K562 (cell line): ENCODE results near the gene STX1B.

Experiments used
- ELF4 ChIP-seq: fragments of 450-650 bp; formaldehyde crosslinking; IDR thresholded peaks from 2 replicates; pipeline ENCODE4 v1.4.0; 2022; ENCODE audit warnings: missing genetic modification characterization
- EZH2 ChIP-seq: IDR thresholded peaks from 2 replicates; pipeline ENCODE4 v1.6.1; 2012; ENCODE audit warnings: low read depth, mild to moderate bottlenecking, inconsistent platforms, low read length, borderline replicate concordance
- FOS ChIP-seq: IDR thresholded peaks from 3 replicates; pipeline ENCODE4 v1.6.1; 2011; ENCODE audit not compliant: insufficient read length; ENCODE audit errors: extremely low read depth
- PML ChIP-seq: IDR thresholded peaks from 2 replicates; pipeline ENCODE4 v1.6.1; 2012; ENCODE audit warnings: low read length, inconsistent platforms
- SMAD4 ChIP-seq: fragments of 250-450 bp; sonication (Bioruptor Pico); conservative IDR thresholded peaks from 2 replicates; pipeline ENCODE4 v1.8.0; 2021; ENCODE audit warnings: inconsistent platforms, mild to moderate bottlenecking, moderate library complexity
- TF ChIP-seq, protein P1 (sequence below): fragments of 250-450 bp; sonication (Bioruptor Pico); IDR thresholded peaks from 2 replicates; pipeline ENCODE4 v1.5.1; 2021; ENCODE audit warnings: mild to moderate bottlenecking
- TF ChIP-seq, protein P2 (sequence below), 3 experiments: IDR thresholded peaks in 2 of 3; conservative IDR thresholded peaks in 1 of 3; 2 replicates each; pipeline ENCODE4 v1.5.1; 2011 to 2012; ENCODE audit warnings: low read length in 3 of 3, mild to moderate bottlenecking in 3 of 3, control low read depth in 2 of 3, improper control_type of control experiment in 1 of 3, inconsistent platforms in 1 of 3, low read depth in 1 of 3, mixed read lengths in 1 of 3, moderate library complexity in 1 of 3; ENCODE audit not compliant: insufficient read depth in 2 of 3
- TF ChIP-seq, protein P3 (sequence below): fragments of 450-650 bp; IDR thresholded peaks from 2 replicates; pipeline ENCODE4 v1.6.1; 2018; ENCODE audit not compliant: partially characterized antibody

DNA sequence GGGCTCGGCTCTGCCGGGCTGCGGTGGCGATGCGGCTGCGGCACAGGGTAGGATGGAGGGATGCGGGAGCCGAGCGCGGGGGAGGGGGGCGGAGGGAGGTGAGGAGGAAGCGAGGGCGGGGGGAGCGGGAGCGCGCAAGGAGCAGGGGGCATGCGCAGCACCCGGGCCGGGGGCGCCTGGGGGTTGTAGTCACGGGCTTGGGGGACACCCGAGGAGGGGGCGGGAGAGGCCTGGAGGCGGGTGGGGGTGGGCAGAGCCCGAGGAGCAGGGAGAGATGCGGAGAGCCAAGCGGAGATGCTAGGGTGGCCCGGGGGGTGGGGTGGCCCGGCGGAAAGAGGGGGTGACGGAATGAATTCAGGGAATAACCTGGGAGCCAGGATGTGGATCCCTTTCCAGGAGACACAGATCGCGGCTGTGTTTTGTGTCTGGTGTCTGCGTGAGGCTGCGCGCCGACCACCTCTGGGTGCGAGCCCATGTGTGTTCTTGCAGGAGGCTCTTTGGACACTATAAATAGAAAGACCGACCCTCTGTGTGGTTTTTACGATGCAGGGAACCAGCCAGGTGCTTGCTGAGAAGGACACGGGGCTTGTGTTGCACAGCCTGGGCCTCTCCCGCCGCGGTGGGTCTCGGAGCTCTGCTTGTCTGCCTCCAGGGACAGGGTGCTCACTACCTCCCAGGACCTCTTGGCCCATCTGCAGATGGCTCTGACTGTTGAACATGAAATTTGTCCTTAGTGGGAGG lies at the start of gene STX1B:
- TF ChIP-seq ELF4 (CRISPR knock-in tag) (no peak), FOS (no peak), PML (no peak), EZH2 (no peak), SMAD4 (no peak)
- TF ChIP-seq, protein P1, sequence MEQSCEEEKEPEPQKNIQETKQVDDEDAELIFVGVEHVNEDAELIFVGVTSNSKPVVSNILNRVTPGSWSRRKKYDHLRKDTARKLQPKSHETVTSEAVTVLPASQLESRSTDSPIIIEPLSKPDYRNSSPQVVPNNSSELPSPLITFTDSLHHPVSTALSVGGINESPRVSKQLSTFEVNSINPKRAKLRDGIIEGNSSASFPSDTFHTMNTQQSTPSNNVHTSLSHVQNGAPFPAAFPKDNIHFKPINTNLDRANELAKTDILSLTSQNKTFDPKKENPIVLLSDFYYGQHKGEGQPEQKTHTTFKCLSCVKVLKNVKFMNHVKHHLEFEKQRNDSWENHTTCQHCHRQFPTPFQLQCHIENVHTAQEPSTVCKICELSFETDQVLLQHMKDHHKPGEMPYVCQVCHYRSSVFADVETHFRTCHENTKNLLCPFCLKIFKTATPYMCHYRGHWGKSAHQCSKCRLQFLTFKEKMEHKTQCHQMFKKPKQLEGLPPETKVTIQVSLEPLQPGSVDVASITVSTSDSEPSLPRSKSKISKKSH (CRISPR knock-in tag) = no peak
- TF ChIP-seq, protein P2, sequence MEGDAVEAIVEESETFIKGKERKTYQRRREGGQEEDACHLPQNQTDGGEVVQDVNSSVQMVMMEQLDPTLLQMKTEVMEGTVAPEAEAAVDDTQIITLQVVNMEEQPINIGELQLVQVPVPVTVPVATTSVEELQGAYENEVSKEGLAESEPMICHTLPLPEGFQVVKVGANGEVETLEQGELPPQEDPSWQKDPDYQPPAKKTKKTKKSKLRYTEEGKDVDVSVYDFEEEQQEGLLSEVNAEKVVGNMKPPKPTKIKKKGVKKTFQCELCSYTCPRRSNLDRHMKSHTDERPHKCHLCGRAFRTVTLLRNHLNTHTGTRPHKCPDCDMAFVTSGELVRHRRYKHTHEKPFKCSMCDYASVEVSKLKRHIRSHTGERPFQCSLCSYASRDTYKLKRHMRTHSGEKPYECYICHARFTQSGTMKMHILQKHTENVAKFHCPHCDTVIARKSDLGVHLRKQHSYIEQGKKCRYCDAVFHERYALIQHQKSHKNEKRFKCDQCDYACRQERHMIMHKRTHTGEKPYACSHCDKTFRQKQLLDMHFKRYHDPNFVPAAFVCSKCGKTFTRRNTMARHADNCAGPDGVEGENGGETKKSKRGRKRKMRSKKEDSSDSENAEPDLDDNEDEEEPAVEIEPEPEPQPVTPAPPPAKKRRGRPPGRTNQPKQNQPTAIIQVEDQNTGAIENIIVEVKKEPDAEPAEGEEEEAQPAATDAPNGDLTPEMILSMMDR (IDR thresholded peaks at IDR 0.05 in 2 of 3, conservative IDR thresholded peaks at IDR 0.05 in 1 of 3; ENCODE audit: insufficient read depth in 2 of 3, low read depth in 1 of 3, low read length in 3 of 3) = no peak
- TF ChIP-seq, protein P3, sequence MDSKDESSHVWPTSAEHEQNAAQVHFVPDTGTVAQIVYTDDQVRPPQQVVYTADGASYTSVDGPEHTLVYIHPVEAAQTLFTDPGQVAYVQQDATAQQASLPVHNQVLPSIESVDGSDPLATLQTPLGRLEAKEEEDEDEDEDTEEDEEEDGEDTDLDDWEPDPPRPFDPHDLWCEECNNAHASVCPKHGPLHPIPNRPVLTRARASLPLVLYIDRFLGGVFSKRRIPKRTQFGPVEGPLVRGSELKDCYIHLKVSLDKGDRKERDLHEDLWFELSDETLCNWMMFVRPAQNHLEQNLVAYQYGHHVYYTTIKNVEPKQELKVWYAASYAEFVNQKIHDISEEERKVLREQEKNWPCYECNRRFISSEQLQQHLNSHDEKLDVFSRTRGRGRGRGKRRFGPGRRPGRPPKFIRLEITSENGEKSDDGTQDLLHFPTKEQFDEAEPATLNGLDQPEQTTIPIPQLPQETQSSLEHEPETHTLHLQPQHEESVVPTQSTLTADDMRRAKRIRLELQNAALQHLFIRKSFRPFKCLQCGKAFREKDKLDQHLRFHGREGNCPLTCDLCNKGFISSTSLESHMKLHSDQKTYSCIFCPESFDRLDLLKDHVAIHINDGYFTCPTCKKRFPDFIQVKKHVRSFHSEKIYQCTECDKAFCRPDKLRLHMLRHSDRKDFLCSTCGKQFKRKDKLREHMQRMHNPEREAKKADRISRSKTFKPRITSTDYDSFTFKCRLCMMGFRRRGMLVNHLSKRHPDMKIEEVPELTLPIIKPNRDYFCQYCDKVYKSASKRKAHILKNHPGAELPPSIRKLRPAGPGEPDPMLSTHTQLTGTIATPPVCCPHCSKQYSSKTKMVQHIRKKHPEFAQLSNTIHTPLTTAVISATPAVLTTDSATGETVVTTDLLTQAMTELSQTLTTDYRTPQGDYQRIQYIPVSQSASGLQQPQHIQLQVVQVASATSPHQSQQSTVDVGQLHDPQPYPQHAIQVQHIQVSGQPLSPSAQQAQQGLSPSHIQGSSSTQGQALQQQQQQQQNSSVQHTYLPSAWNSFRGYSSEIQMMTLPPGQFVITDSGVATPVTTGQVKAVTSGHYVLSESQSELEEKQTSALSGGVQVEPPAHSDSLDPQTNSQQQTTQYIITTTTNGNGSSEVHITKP = no peak
